B cell (primary cell): Measurements from ENCODE around the gene UTY.

Source experiments
- EZH2 ChIP-seq: IDR thresholded peaks from 2 replicates; pipeline ENCODE4 v1.6.1; 2012; ENCODE audit warnings: borderline replicate concordance, low read depth, mild to moderate bottlenecking, moderate library complexity, low read length; ENCODE audit not compliant: insufficient read depth, poor library complexity, severe bottlenecking
- TF ChIP-seq, protein P1 (sequence below): fragments of 200-600 bp; IDR thresholded peaks from one replicate; pipeline ENCODE4 v1.8.0; 2022; ENCODE audit warnings: antibody characterized with exemption, mild to moderate bottlenecking

DNA sequence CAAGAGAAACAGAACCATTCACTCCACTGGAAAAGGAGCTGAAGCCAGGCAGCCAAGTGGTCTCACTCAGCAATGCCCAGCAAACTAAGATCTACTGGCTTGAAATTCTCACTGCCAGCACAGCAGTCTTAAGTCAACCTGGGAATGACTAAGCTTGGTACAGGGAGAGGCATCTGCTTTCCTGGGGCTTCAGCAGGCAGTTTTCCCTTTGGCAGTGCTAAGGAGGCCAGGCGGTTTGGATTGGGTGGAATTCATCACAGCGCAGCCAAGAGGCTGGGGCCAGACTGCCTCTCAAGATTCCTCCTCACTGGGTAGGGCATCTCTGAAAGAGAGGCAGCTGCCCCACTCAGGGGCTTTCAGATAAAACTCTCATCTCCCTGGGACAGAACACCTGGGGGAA lies 149.2 kb downstream of the UTY start:
- TF ChIP-seq, protein P1, sequence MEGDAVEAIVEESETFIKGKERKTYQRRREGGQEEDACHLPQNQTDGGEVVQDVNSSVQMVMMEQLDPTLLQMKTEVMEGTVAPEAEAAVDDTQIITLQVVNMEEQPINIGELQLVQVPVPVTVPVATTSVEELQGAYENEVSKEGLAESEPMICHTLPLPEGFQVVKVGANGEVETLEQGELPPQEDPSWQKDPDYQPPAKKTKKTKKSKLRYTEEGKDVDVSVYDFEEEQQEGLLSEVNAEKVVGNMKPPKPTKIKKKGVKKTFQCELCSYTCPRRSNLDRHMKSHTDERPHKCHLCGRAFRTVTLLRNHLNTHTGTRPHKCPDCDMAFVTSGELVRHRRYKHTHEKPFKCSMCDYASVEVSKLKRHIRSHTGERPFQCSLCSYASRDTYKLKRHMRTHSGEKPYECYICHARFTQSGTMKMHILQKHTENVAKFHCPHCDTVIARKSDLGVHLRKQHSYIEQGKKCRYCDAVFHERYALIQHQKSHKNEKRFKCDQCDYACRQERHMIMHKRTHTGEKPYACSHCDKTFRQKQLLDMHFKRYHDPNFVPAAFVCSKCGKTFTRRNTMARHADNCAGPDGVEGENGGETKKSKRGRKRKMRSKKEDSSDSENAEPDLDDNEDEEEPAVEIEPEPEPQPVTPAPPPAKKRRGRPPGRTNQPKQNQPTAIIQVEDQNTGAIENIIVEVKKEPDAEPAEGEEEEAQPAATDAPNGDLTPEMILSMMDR: no peak
- no peak for TF ChIP-seq EZH2
